B cell (primary cell): ENCODE measurements around the gene RAI14. TPM values are rescaled to one million over a fixed set of nuclear protein-coding genes. Genes with fewer than 3 reads are reported as not detected.

Source experiments
- ATAC-seq: fragments of 200-7000 bp; cut with Tn5 transposase; one replicate; pipeline ENCODE4 v1.10.0; 2021; ENCODE audit warnings: low read depth, mild to moderate bottlenecking, moderate number of reproducible peaks, moderate library complexity
- CTCF ChIA-PET: fragments of 350-600 bp; sonication (Branson Sonifier 250); formaldehyde crosslinking; loops from one replicate; lab custom pipeline; 2021; ENCODE audit warnings: antibody characterized with exemption, inconsistent platforms; lab: Charles Lee
- POLR2A ChIA-PET: fragments of 350-600 bp; sonication (Branson Sonifier 250); formaldehyde crosslinking; loops from one replicate; lab custom pipeline; 2021; ENCODE audit warnings: antibody characterized with exemption; lab: Charles Lee
- DNase-seq: peaks from one replicate; pipeline ENCODE4 v3.0.0; 2013
- H2AFZ ChIP-seq: 2 replicates; pipeline ENCODE4 v1.6.1; 2012; ENCODE audit warnings: mild to moderate bottlenecking, low read depth, low read length; ENCODE audit not compliant: insufficient read depth, poor library complexity, severe bottlenecking
- H3K27ac ChIP-seq, 2 donors: 1 replicate in 1 of 2; 2 replicates in 1 of 2; pipeline ENCODE4 v1.5.1; 2012 to 2013; ENCODE audit warnings: low read length in 2 of 2, mild to moderate bottlenecking in 2 of 2, moderate library complexity in 1 of 2
- H3K27me3 ChIP-seq, 4 experiments: fragments of 200-600 bp in 1 of 4; sonication (generic) in 1 of 4; replicated peaks in 1 of 4; 1 replicate in 2 of 4; 2 replicates in 2 of 4; pipeline versions ENCODE4 v1.6.1 to v1.7.0; 2013 to 2016; ENCODE audit warnings: low read length in 3 of 4, mild to moderate bottlenecking in 2 of 4, mixed read lengths in 1 of 4, moderate library complexity in 1 of 4; ENCODE audit not compliant: insufficient read depth in 4 of 4, control insufficient read depth in 3 of 4; ENCODE audit errors: control extremely low read depth in 1 of 4
- H3K36me3 ChIP-seq, 2 experiments: replicated peaks in 1 of 2; 1 replicate in 1 of 2; 2 replicates in 1 of 2; pipeline versions ENCODE4 v1.6.1 to v1.7.1; 2013; ENCODE audit warnings: low read length in 1 of 2; ENCODE audit not compliant: insufficient read depth in 2 of 2, control insufficient read depth in 1 of 2; ENCODE audit errors: control extremely low read depth in 1 of 2, extremely low read depth in 1 of 2
- H3K4me1 ChIP-seq, 2 donors: fragments of 200-600 bp in 1 of 2; sonication (generic) in 1 of 2; 1 replicate in 1 of 2; 2 replicates in 1 of 2; pipeline versions ENCODE4 v1.5.1 to v1.6.1; 2013 to 2017; ENCODE audit warnings: low read length in 2 of 2; ENCODE audit not compliant: control insufficient read depth in 2 of 2, insufficient read depth in 2 of 2
- H3K4me2 ChIP-seq: replicated peaks from 2 replicates; pipeline ENCODE3; 2012; ENCODE audit warnings: mild to moderate bottlenecking, low read depth, low read length; ENCODE audit not compliant: poor library complexity, severe bottlenecking
- H3K4me3 ChIP-seq, 5 experiments: fragments of 200-600 bp in 1 of 5; sonication (generic) in 1 of 5; 1 replicate in 3 of 5; 2 replicates in 2 of 5; pipeline versions ENCODE4 v1.5.1 to v1.7.0; 2011 to 2016; ENCODE audit warnings: low read length in 4 of 5, mild to moderate bottlenecking in 4 of 5, low read depth in 2 of 5, control low read depth in 1 of 5, moderate library complexity in 1 of 5; ENCODE audit not compliant: insufficient read depth in 1 of 5; ENCODE audit errors: control extremely low read depth in 1 of 5, extremely low read depth in 1 of 5
- H3K79me2 ChIP-seq: fragments of 200-600 bp; sonication (generic); one replicate; pipeline ENCODE4 v1.6.0; 2016; ENCODE audit warnings: low read length; ENCODE audit not compliant: control insufficient read depth, insufficient read depth
- H3K9ac ChIP-seq: fragments of 200-600 bp; sonication (generic); 2 replicates; pipeline ENCODE4 v1.6.1; 2017; ENCODE audit warnings: mild to moderate bottlenecking, low read length, moderate library complexity
- H3K9me3 ChIP-seq, 3 donors: one replicate each; pipeline versions ENCODE4 v1.6.1 to v1.7.1; 2013; ENCODE audit warnings: low read length in 2 of 3; ENCODE audit not compliant: control insufficient read depth in 2 of 3, insufficient read depth in 1 of 3; ENCODE audit errors: control extremely low read depth in 1 of 3
- H4K20me1 ChIP-seq: 2 replicates; pipeline ENCODE4 v1.6.0; 2012; ENCODE audit warnings: mild to moderate bottlenecking, low read length; ENCODE audit not compliant: insufficient read depth, control insufficient read depth, poor library complexity, severe bottlenecking
- H3K27ac Mint-ChIP-seq: one replicate; pipeline ENCODE4 v1.8.0; 2021; ENCODE audit warnings: mixed read lengths
- H3K27me3 Mint-ChIP-seq: one replicate; pipeline ENCODE4 v1.8.0; 2021; ENCODE audit warnings: mixed read lengths
- H3K4me1 Mint-ChIP-seq: one replicate; pipeline ENCODE4 v1.8.0; 2021; ENCODE audit warnings: mixed read lengths
- H3K4me3 Mint-ChIP-seq: one replicate; pipeline ENCODE4 v1.8.0; 2021; ENCODE audit warnings: mixed read lengths
- H3K9me3 Mint-ChIP-seq: one replicate; pipeline ENCODE4 v1.8.0; 2022; ENCODE audit warnings: mixed read lengths; ENCODE audit not compliant: insufficient read depth
- CTCF ChIP-seq: fragments of 200-600 bp; IDR thresholded peaks from one replicate; pipeline ENCODE4 v1.8.0; 2022; ENCODE audit warnings: antibody characterized with exemption, mild to moderate bottlenecking
- EZH2 ChIP-seq: IDR thresholded peaks from 2 replicates; pipeline ENCODE4 v1.6.1; 2012; ENCODE audit warnings: borderline replicate concordance, low read depth, mild to moderate bottlenecking, moderate library complexity, low read length; ENCODE audit not compliant: insufficient read depth, poor library complexity, severe bottlenecking
- WGBS: methylation state at CpG from one replicate; pipeline ENCODE4 v1.1.5; 2013; ENCODE audit warnings: missing lambda C conversion rate; ENCODE audit not compliant: insufficient coverage; 5-methylcytosine and 5-hydroxymethylcytosine counted together
- intact Hi-C: fragments of 100-400 bp; cut with micrococcal nuclease; formaldehyde crosslinking; loops from one replicate; pipeline ENCODE4 v1.10.0; 2022
- polyA plus RNA-seq: library from polyadenylated mRNA; depleted of rRNA; stranded (reverse); fragments of >200 nt; gene quantifications from 2 replicates; pipeline ENCODE4 v1.2.3, GENCODE V29; 2012
- total RNA-seq, 2 donors: library from RNA; stranded (reverse); fragments of 120-200 nt in 1 of 2; gene quantifications; 1 replicate in 1 of 2; 2 replicates in 1 of 2; pipeline versions ENCODE4 v1.2.3 to v1.2.4, GENCODE V29; 2013 to 2022

Gene RAI14
- total and polyA plus RNA-seq, 2 donors (not counting 1 experiment from before 2014, with no cell fraction given): 0.55 to 1.9 TPM

- peaks cover 7% of the 10 kb centered on the region for H3K4me1 Mint-ChIP-seq
- CTCF ChIA-PET: no interaction called here
- H3K27me3 ChIP-seq: peaks cover 0 to 3% (median 0%) of the 10 kb centered on the region in 4 experiments
These were observed 114.4 kb downstream of the RAI14 start for GRCh38 chr5:34770486-34770885.

GRCh38 chr5:34771076-34771475 lies 114.9 kb downstream of the RAI14 start:
- Histone ChIP-seq H2AFZ (no peak overlapping the region), H3K9ac (no peak overlapping the region), H3K4me1 (no peaks in the 10 kb centered on the region), H3K27me3 (peaks cover 0 to 3% (median 0%) of the 10 kb centered on the region in 4 experiments), H3K27ac (no peak overlapping the region), H3K4me2 (no peak overlapping the region), H3K4me3 (no peak overlapping the region), H3K9me3 (peaks cover 1 to 6% (median 3%) of the 10 kb centered on the region in 3 donors), H4K20me1 (no peaks in the 10 kb centered on the region), H3K79me2 (no peaks in the 10 kb centered on the region), H3K36me3 (no peaks in the 10 kb centered on the region)
- no peak for TF ChIP-seq EZH2
- WGBS: 40% methylated on average over 3 of the region's 5 CpGs
- DNase-seq: no peak
- peaks cover 33% of the 10 kb centered on the region for H3K27me3 Mint-ChIP-seq
- H3K4me1 Mint-ChIP-seq: peaks cover 7% of the 10 kb centered on the region
- ATAC-seq: peak; percentile 28
- POLR2A ChIA-PET: no interaction called here
- peaks cover 3% of the 10 kb centered on the region for H3K9me3 Mint-ChIP-seq
- CTCF ChIA-PET: no interaction called here
- intact Hi-C loops: no loop called here
- no peak overlapping the region for H3K27ac Mint-ChIP-seq
- no peak overlapping the region for H3K4me3 Mint-ChIP-seq

More at GRCh38 chr5:34770486-34770885, 114.4 kb downstream of the RAI14 start:
- H3K36me3 ChIP-seq: no peaks in the 10 kb centered on the region
- TF ChIP-seq CTCF: no peak
- TF ChIP-seq EZH2: no peak
- peaks cover 27% of the 10 kb centered on the region for H3K27me3 Mint-ChIP-seq
- no peak overlapping the region for H3K27ac ChIP-seq
- peaks cover 1 to 12% (median 3%) of the 10 kb centered on the region in 3 donors for H3K9me3 ChIP-seq
- H3K4me3 ChIP-seq: no peak overlapping the region
- ATAC-seq: no peak
- no peak overlapping the region for H3K4me3 Mint-ChIP-seq
- no peak overlapping the region for H3K9ac ChIP-seq
- H2AFZ ChIP-seq: no peak overlapping the region
- no peaks in the 10 kb centered on the region for H3K4me1 ChIP-seq
- H4K20me1 ChIP-seq: no peaks in the 10 kb centered on the region
- H3K27ac Mint-ChIP-seq: no peak overlapping the region
- POLR2A ChIA-PET: no interaction called here
- peaks cover 3% of the 10 kb centered on the region for H3K9me3 Mint-ChIP-seq
- no peak for DNase-seq
- intact Hi-C loops: no loop called here
- 92% methylated on average over 2 of the region's 4 CpGs for WGBS
- H3K79me2 ChIP-seq: no peaks in the 10 kb centered on the region
- H3K4me2 ChIP-seq: no peak overlapping the region
